Measurements from ENCODE around the gene BCKDHB. TPM values are rescaled to one million over a fixed set of nuclear protein-coding genes. Genes with fewer than 3 reads are reported as not detected.
"Not testable (repeated sequence)": the region's sequence is repeated elsewhere in the genome, so short reads cannot be mapped to it uniquely, and the experiment has no call there.

Gene BCKDHB
- 10 to 100 TPM; 16.4 to 17.7 TPM for total RNA-seq

DNA sequence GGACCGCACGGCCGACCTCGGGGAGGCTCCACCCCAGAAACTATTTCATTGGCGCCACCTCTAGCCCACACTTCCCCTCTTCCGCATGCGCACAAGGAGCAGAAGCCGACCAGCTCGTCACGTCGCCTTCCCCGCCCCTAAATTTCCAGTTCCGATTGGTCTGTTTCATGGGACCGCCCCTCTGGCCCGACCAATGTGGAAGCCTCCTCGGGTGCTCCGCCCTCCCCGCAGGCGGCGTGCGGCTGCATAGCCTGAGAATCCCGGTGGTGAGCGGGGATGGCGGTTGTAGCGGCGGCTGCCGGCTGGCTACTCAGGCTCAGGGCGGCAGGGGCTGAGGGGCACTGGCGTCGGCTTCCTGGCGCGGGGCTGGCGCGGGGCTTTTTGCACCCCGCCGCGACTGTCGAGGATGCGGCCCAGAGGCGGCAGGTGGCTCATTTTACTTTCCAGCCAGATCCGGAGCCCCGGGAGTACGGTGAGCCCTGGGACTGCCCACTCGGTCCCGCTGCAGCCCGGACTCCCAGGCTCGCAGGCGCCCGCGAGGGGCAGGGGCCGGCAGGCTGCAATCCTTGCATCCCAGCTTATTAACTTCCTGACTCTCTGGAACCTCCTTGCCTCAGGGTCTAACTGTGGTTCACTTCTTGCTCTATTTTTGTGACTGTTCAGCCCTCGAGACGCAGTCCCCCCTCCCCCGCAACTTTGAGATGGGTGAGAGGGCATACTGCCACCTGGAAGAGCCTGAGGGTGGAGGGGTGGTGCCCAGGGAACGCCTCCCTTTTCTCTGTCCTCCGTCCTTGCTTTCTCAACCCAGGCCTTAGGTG is at the start of gene BCKDHB:
Gene BCKDHB, plus strand, starts transcription at position 254 of the 818 bp plus-strand sequence. Its CDS starts 23 bp downstream, at position 277.
- no peaks in the 10 kb centered on the region for H3K9me3 Mint-ChIP-seq
- peaks cover 15% of the 10 kb centered on the region for H3K4me1 Mint-ChIP-seq (ENCODE audit: low read depth)
- POLR2A ChIA-PET = interaction anchor here (0.6 to 1.5 kb wide), 5 partner anchors 58 to 157 kb away, joined by 3 to 7 read pairs (median 4); partner anchors contain the start of gene TTK
- no peaks in the 10 kb centered on the region for H3K36me3 Mint-ChIP-seq
- H3K27me3 Mint-ChIP-seq = no peaks in the 10 kb centered on the region
- intact Hi-C loops (cut with micrococcal nuclease) = loop anchor here (1.0 to 10.0 kb wide), 6 partner anchors 59 to 1646 kb away; partner anchors contain the start of genes ELOVL4, HMGN3, TENT5A and TTK
- H3K4me3 Mint-ChIP-seq = peak within 1 kb of the TSS; percentile 94
- H3K27ac Mint-ChIP-seq = peak within 1 kb of the TSS; percentile 80
- CTCF ChIA-PET = interaction anchor here (0.8 to 3.2 kb wide), 9 partner anchors 11 to 1647 kb away, joined by 3 to 15 read pairs (median 5); partner anchors contain the start of gene TENT5A
- peak; percentile 99 for DNase-seq

DNA sequence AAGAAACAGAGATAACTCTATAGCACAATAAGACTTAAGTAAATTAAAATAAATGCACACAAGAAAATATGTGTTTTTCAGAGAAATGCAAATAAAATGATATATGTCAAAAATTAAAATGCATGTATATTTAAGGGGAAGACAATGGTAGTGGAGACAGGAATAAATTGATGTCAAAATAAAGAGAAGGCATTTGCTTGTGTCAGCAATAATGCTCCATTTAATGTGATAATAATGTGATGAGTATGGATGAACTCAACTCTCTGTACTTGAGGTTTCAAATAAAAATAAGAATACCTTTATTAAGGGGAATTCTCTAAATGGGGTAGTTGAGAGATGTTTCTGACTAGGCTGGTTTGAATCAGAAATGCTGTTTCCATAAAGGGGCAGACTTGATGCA is 45.7 kb upstream of the BCKDHB start:
- Mint-ChIP-seq H3K27ac (no peak overlapping the region), H3K4me3 (no peak overlapping the region), H3K9me3 (no peaks in the 10 kb centered on the region), H3K4me1 (ENCODE audit: low read depth) (no peaks in the 10 kb centered on the region), H3K36me3 (no peaks in the 10 kb centered on the region), H3K27me3 (no peaks in the 10 kb centered on the region)
- ChIA-PET POLR2A (no interaction called here), CTCF (no interaction called here)
- intact Hi-C loops (cut with micrococcal nuclease) = no loop called here
- no peak for DNase-seq

- H3K4me1 Mint-ChIP-seq (ENCODE audit: low read depth); H3K4me3 Mint-ChIP-seq; DNase-seq; POLR2A ChIA-PET; intact Hi-C loops (cut with micrococcal nuclease); H3K9me3 Mint-ChIP-seq; CTCF ChIA-PET; H3K36me3 Mint-ChIP-seq; H3K27ac Mint-ChIP-seq: not testable (repeated sequence)
- H3K27me3 Mint-ChIP-seq = peaks cover 13% of the 10 kb centered on the region
Measured at GRCh38 chr6:80068146-80068545, 38.3 kb upstream of the BCKDHB start.

DNA sequence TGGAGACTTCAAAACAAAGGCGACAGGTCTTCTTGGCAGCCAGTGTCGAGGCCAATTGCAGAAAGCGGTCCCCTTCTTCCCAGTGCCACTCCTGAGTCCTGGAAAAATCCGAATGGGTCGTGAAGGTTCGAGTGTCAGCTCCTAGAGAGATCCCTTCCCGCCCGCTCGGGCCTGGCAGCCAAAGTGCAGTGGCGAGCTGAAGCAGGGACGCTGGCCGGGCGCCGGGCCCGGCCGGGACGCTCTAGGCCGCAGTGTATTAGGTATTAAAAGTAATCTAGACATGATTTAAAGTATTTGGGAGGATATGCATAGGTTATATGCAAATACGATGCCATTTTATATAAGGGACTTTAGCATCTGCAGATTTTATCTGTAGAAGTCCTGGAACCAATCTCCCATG is 36.0 kb upstream of the BCKDHB start:
- POLR2A ChIA-PET; DNase-seq; H3K4me3 Mint-ChIP-seq; CTCF ChIA-PET; H3K9me3 Mint-ChIP-seq; H3K4me1 Mint-ChIP-seq (ENCODE audit: low read depth); intact Hi-C loops (cut with micrococcal nuclease); H3K27ac Mint-ChIP-seq; H3K36me3 Mint-ChIP-seq: not testable (repeated sequence)
- peaks cover 13% of the 10 kb centered on the region for H3K27me3 Mint-ChIP-seq

- H3K27ac Mint-ChIP-seq = no peak overlapping the region
- no peak for DNase-seq
- H3K36me3 Mint-ChIP-seq = peaks cover 2% of the 10 kb centered on the region
- no peaks in the 10 kb centered on the region for H3K27me3 Mint-ChIP-seq
- intact Hi-C loops (cut with micrococcal nuclease) = no loop called here
- H3K4me3 Mint-ChIP-seq = no peak overlapping the region
- POLR2A ChIA-PET = no interaction called here
- CTCF ChIA-PET = no interaction called here
- H3K4me1 Mint-ChIP-seq (ENCODE audit: low read depth) = no peaks in the 10 kb centered on the region
- H3K9me3 Mint-ChIP-seq = peaks cover 10% of the 10 kb centered on the region
Measured at GRCh38 chr6:80077067-80077466, 29.4 kb upstream of the BCKDHB start.

DNA sequence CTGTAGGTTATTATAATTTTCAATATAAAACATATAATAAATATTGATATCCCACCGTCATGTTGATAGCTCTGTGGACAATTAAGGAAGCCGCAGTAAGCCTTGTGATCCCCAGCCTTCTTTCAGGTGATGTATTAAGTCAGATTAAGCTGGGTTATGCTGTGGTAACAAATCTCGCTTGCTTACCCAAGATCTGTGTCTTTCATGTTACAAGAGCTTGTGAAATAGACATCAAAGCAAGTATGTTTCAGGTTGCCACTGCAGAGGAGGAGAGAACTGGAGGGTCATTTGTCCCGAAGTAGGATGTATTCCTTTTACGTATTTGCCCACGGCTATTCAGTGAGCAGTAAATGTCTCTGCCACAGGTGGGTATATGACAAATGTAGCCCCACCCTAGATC is 17.8 kb upstream of the BCKDHB start:
- no peak overlapping the region for H3K27ac Mint-ChIP-seq
- POLR2A ChIA-PET = no interaction called here
- H3K4me3 Mint-ChIP-seq = no peak overlapping the region
- no peaks in the 10 kb centered on the region for H3K36me3 Mint-ChIP-seq
- CTCF ChIA-PET = interaction anchor here (2.0 to 7.1 kb wide), 2 partner anchors 139 to 219 kb away, joined by 7 to 82 read pairs; no protein-coding TSS in a partner anchor
- intact Hi-C loops (cut with micrococcal nuclease) = no loop called here
- H3K27me3 Mint-ChIP-seq = peaks cover 4% of the 10 kb centered on the region
- no peak for DNase-seq
- H3K4me1 Mint-ChIP-seq (ENCODE audit: low read depth) = no peaks in the 10 kb centered on the region
- H3K9me3 Mint-ChIP-seq = no peaks in the 10 kb centered on the region

- intact Hi-C loops (cut with micrococcal nuclease) = loop anchor here (5.0 kb wide), 1 partner anchor 314 kb away; no protein-coding TSS in a partner anchor
- no peaks in the 10 kb centered on the region for H3K4me1 Mint-ChIP-seq (ENCODE audit: low read depth)
- peaks cover 4% of the 10 kb centered on the region for H3K27me3 Mint-ChIP-seq
- DNase-seq = no peak
- no peaks in the 10 kb centered on the region for H3K36me3 Mint-ChIP-seq
- no peak overlapping the region for H3K4me3 Mint-ChIP-seq
- H3K9me3 Mint-ChIP-seq = no peaks in the 10 kb centered on the region
- POLR2A ChIA-PET = interaction anchor here (0.6 kb wide), 1 partner anchor 73 kb away, joined by 6 read pairs; no protein-coding TSS in a partner anchor
- CTCF ChIA-PET = interaction anchor here (7.1 kb wide), 1 partner anchor 142 kb away, joined by 82 read pairs; no protein-coding TSS in a partner anchor
- no peak overlapping the region for H3K27ac Mint-ChIP-seq
Measured at GRCh38 chr6:80091506-80091905, 15.0 kb upstream of the BCKDHB start.

- Mint-ChIP-seq H3K36me3 (no peaks in the 10 kb centered on the region), H3K9me3 (no peaks in the 10 kb centered on the region), H3K27ac (no peak overlapping the region), H3K4me1 (ENCODE audit: low read depth) (no peaks in the 10 kb centered on the region), H3K4me3 (no peak overlapping the region), H3K27me3 (peaks cover 2% of the 10 kb centered on the region)
- POLR2A ChIA-PET = no interaction called here
- CTCF ChIA-PET = interaction anchor here (0.6 to 7.1 kb wide), 9 partner anchors 9 to 260 kb away, joined by 3 to 82 read pairs (median 5); partner anchors contain the start of gene TTK
- intact Hi-C loops (cut with micrococcal nuclease) = loop anchor here (1.0 to 5.0 kb wide), 3 partner anchors 145 to 317 kb away; no protein-coding TSS in a partner anchor
- DNase-seq = no peak
Measured at GRCh38 chr6:80094017-80094416, 12.5 kb upstream of the BCKDHB start.

DNA sequence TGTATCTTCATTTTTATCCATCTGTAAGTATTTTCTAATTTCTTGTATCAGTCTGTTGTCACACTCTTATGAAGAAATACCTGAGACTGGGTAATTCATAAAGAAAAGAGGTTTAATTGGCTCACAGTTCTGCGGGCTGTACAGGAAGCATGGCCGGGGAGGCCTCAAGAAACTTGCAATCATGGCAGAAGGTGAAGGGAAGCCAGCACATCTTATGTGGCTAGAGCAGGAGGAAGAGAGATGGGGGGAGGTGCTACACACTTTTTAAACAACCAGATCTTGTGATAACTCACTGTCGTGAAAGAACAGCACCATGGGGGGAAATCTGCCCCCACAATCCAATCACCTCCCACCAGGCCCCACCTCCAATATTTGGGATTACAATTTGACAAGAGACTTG is 10.9 kb upstream of the BCKDHB start:
- ChIA-PET POLR2A (no interaction called here), CTCF (interaction anchor here (1.5 to 7.1 kb wide), 2 partner anchors 10 to 146 kb away, joined by 4 to 82 read pairs; no protein-coding TSS in a partner anchor)

DNA sequence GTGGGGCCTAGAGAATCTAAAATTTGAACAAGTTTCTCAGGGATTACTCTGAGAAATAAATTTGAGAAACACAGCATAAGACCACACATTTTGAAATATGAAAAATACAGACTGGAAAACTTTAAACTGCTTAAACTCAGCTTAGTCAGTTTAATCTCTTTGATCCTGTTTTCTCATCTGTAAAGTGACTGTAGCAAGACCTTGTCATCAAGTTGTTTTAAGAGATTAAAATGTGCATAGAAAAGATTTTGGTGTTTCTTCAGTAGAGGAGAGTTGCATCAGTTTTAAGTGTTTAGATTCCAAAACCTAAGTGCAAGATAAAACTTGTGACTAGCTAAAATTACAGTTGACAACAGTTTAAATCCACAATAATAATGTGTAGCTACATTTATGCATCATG is 8.1 kb upstream of the BCKDHB start:
- Mint-ChIP-seq H3K4me1 (ENCODE audit: low read depth) (no peaks in the 10 kb centered on the region), H3K27me3 (no peaks in the 10 kb centered on the region), H3K9me3 (no peaks in the 10 kb centered on the region), H3K36me3 (no peaks in the 10 kb centered on the region), H3K4me3 (no peak overlapping the region), H3K27ac (no peak overlapping the region)
- no peak for DNase-seq
- ChIA-PET CTCF (interaction anchor here (1.6 to 4.5 kb wide), 3 partner anchors 149 to 229 kb away, joined by 5 to 28 read pairs (median 7); no protein-coding TSS in a partner anchor), POLR2A (no interaction called here)
- intact Hi-C loops (cut with micrococcal nuclease) = no loop called here

More for the DNA sequence above, 10.9 kb upstream of the BCKDHB start:
- H3K9me3 Mint-ChIP-seq = no peaks in the 10 kb centered on the region
- no peak overlapping the region for H3K4me3 Mint-ChIP-seq
- H3K27ac Mint-ChIP-seq = no peak overlapping the region
- DNase-seq = no peak
- H3K4me1 Mint-ChIP-seq (ENCODE audit: low read depth) = no peaks in the 10 kb centered on the region
- H3K27me3 Mint-ChIP-seq = no peaks in the 10 kb centered on the region
- intact Hi-C loops (cut with micrococcal nuclease) = loop anchor here (2.0 kb wide), 1 partner anchor 227 kb away; no protein-coding TSS in a partner anchor
- H3K36me3 Mint-ChIP-seq = no peaks in the 10 kb centered on the region

DNA sequence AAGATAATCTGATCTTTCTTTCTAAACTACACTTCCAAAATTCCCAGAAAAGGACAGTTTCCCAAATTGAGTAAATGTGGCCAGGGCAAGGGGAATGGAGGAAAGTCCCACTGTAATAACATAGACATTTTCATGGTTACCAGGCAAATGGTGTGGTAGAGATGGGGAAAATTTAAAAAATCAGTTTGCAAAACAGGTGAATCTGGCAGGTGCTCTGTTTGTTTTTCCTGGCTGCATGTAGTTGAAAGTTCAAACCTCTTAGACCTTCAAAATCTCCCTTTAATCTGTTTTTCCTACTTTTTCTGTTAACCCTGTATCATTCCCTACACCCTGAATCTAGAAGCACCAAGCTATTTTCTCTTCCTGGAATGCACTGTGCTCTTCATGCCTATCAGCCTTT is 2.0 kb upstream of the BCKDHB start:
- Mint-ChIP-seq H3K4me3 (no peak overlapping the region), H3K4me1 (ENCODE audit: low read depth) (peaks cover 15% of the 10 kb centered on the region), H3K9me3 (no peaks in the 10 kb centered on the region), H3K27ac (no peak overlapping the region), H3K36me3 (no peaks in the 10 kb centered on the region), H3K27me3 (no peaks in the 10 kb centered on the region)
- DNase-seq = no peak
- intact Hi-C loops (cut with micrococcal nuclease) = loop anchor here (10.0 kb wide), 1 partner anchor 870 kb away; the partner anchor contains the start of gene HMGN3
- ChIA-PET CTCF (interaction anchor here (0.9 kb wide), 2 partner anchors 110 to 155 kb away, joined by 3 read pairs; no protein-coding TSS in a partner anchor), POLR2A (no interaction called here)

GRCh38 chr6:80105972-80106417 is 476 bp upstream of the BCKDHB start:
- ChIA-PET POLR2A (interaction anchor here (0.6 to 1.5 kb wide), 5 partner anchors 59 to 157 kb away, joined by 3 to 7 read pairs (median 4); partner anchors contain the start of gene TTK), CTCF (interaction anchor here (0.8 to 3.2 kb wide), 9 partner anchors 10 to 1647 kb away, joined by 3 to 15 read pairs (median 5); partner anchors contain the start of gene TENT5A)
- Mint-ChIP-seq H3K27ac (peak overlapping the region; percentile 80), H3K9me3 (no peaks in the 10 kb centered on the region), H3K4me1 (ENCODE audit: low read depth) (peaks cover 15% of the 10 kb centered on the region), H3K36me3 (no peaks in the 10 kb centered on the region), H3K27me3 (no peaks in the 10 kb centered on the region), H3K4me3 (peak overlapping the region; percentile 94)
- DNase-seq = no peak
- intact Hi-C loops (cut with micrococcal nuclease) = loop anchor here (1.0 to 10.0 kb wide), 6 partner anchors 59 to 1646 kb away; partner anchors contain the start of genes ELOVL4, HMGN3, TENT5A and TTK
